Uterus (tissue), 4 donors: ENCODE results near the gene LRP1B. TPM values are rescaled to one million over a fixed set of nuclear protein-coding genes. Genes with fewer than 3 reads are reported as not detected.

Experiments used
- DNase-seq, 2 donors: peaks; one replicate each; pipeline ENCODE4 v3.0.0-alpha.2; 2019 to 2020
- H3K27ac ChIP-seq, 2 donors: fragments of 200-600 bp; sonication (generic); 1 replicate in 1 of 2; 2 replicates in 1 of 2; pipeline ENCODE4 v1.5.1; 2016 to 2018
- H3K27me3 ChIP-seq, 2 donors: fragments of 200-600 bp; sonication (generic); one replicate each; pipeline ENCODE4 v1.5.1; 2018 to 2019; ENCODE audit warnings: control low read depth in 1 of 2
- H3K36me3 ChIP-seq, 2 donors: fragments of 200-600 bp; sonication (generic); one replicate each; pipeline ENCODE4 v1.5.1; 2019; ENCODE audit warnings: control low read depth in 1 of 2
- H3K4me1 ChIP-seq, 2 donors: fragments of 200-600 bp; sonication (generic); one replicate each; pipeline ENCODE4 v1.5.1; 2018 to 2019; ENCODE audit warnings: control low read depth in 1 of 2
- H3K4me3 ChIP-seq, 2 donors: fragments of 200-600 bp; sonication (generic); 1 replicate in 1 of 2; 2 replicates in 1 of 2; pipeline ENCODE4 v1.5.1; 2018 to 2019; ENCODE audit warnings: mild to moderate bottlenecking in 1 of 2
- H3K9me3 ChIP-seq, 2 donors: fragments of 200-600 bp; sonication (generic); one replicate each; pipeline ENCODE4 v1.5.1; 2019; ENCODE audit warnings: control low read depth in 1 of 2
- POLR2A ChIP-seq, 2 donors: fragments of 450-650 bp; IDR thresholded peaks; one replicate each; pipeline ENCODE4 v1.6.1; 2016; ENCODE audit warnings: antibody characterized with exemption in 2 of 2, mild to moderate bottlenecking in 1 of 2, moderate library complexity in 1 of 2
- intact Hi-C: fragments of 100-400 bp; cut with DNase I; formaldehyde crosslinking; loops from one replicate; pipeline ENCODE4 v1.15.1; 2023; ENCODE audit warnings: low total_unique reads
- total RNA-seq, 4 donors: library from RNA; depleted of rRNA in 3 of 4; stranded (reverse); fragments of >200 nt in 3 of 4; gene quantifications; one replicate each; pipeline versions ENCODE4 v1.1.0 to v1.2.4, GENCODE V29; 2014 to 2023
- TF ChIP-seq, protein P1 (sequence below), 4 experiments: fragments of 200-600 bp in 2 of 4; fragments of 450-650 bp in 2 of 4; sonication (generic) in 2 of 4; IDR thresholded peaks; one replicate each; pipeline ENCODE4 v1.5.1; 2016 to 2019; ENCODE audit warnings: antibody characterized with exemption in 4 of 4, mild to moderate bottlenecking in 2 of 4, moderate library complexity in 1 of 4
- donor health status: DM: yes; HTN: yes; CAD: no.

The LRP1B gene
- total RNA-seq, 4 donors from 2014 or later: 0.29 to 7.3 (median 0.79) TPM; not detected in 1

DNA sequence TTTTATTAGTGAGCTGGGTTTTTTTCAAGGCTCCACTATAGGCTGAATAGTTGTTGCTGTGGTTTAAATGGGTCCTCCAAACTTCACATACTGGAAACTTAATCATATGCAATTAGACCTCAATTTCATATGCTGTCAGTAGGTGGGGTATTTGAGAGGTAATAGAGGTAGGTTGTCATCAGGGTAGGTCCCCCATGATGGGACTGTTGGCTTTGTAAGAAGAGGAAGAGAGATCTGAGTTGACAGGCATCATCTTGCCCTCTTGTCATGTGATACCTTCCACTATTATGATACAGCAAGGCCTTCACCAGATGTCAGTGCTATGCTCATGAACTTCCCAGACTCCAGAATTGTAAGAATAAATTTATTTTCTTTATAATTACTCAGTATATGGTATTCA is 819.4 kb downstream of the LRP1B start:
- intact Hi-C loops: no loop called here
- Histone ChIP-seq H3K27ac (no peak overlapping the region), H3K9me3 (no peaks in the 10 kb centered on the region), H3K36me3 (no peaks in the 10 kb centered on the region), H3K4me3 (no peak overlapping the region), H3K4me1 (no peaks in the 10 kb centered on the region), H3K27me3 (no peaks in the 10 kb centered on the region)
- DNase-seq: no peak
- TF ChIP-seq POLR2A (IDR thresholded peaks at IDR 0.05): no peak
- TF ChIP-seq, protein P1, sequence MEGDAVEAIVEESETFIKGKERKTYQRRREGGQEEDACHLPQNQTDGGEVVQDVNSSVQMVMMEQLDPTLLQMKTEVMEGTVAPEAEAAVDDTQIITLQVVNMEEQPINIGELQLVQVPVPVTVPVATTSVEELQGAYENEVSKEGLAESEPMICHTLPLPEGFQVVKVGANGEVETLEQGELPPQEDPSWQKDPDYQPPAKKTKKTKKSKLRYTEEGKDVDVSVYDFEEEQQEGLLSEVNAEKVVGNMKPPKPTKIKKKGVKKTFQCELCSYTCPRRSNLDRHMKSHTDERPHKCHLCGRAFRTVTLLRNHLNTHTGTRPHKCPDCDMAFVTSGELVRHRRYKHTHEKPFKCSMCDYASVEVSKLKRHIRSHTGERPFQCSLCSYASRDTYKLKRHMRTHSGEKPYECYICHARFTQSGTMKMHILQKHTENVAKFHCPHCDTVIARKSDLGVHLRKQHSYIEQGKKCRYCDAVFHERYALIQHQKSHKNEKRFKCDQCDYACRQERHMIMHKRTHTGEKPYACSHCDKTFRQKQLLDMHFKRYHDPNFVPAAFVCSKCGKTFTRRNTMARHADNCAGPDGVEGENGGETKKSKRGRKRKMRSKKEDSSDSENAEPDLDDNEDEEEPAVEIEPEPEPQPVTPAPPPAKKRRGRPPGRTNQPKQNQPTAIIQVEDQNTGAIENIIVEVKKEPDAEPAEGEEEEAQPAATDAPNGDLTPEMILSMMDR (IDR thresholded peaks at IDR 0.05): no peak

DNA sequence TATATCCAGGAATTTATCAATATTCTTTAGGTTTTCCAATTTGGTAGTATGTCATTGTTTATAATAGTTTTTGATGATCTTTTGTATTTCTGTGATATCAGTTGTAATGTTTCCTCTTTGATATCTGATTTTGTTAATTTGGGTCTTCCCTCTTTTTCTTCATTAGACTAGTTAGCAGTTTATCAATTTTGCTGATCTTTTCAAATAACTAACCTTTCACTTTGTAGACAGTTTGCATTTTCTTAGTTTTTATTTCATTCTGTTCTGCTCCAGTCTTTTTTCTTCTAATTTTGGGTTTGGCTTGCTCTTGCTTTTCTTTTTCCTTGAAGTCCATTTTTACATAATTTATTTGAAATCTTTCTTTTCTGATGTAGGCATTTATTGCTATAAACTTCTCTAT is 824.4 kb downstream of the LRP1B start:
- no peaks in the 10 kb centered on the region for H3K36me3 ChIP-seq
- DNase-seq: no peak
- TF ChIP-seq, protein P1 (IDR thresholded peaks at IDR 0.05): no peak
- no peak for TF ChIP-seq POLR2A (IDR thresholded peaks at IDR 0.05)
- H3K4me1 ChIP-seq: no peaks in the 10 kb centered on the region
- no peak overlapping the region for H3K4me3 ChIP-seq
- H3K27me3 ChIP-seq: no peaks in the 10 kb centered on the region
- no peaks in the 10 kb centered on the region for H3K9me3 ChIP-seq
- H3K27ac ChIP-seq: no peak overlapping the region
- intact Hi-C loops: no loop called here

DNA sequence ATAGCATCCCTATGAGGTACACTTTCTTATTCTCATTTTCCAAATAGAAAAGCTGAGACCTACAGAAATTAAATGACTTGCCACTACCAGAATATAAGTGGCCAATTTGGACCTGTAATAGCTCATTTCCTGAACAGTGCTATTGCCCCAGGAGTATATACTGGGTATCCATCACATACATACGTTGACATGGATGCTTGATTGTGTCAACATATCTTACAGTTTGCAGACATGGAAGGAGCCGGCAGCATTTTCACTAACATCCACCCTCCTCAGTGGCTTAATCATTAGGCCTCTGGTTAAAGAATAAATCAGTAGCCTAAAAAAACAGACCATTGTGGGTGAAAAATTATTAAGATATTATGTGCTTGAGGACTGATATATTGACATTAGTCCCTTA is 829.3 kb downstream of the LRP1B start:
- no peak for DNase-seq
- H3K4me3 ChIP-seq: no peak overlapping the region
- TF ChIP-seq, protein P1 (IDR thresholded peaks at IDR 0.05): no peak
- no peak for TF ChIP-seq POLR2A (IDR thresholded peaks at IDR 0.05)
- no peaks in the 10 kb centered on the region for H3K36me3 ChIP-seq
- H3K4me1 ChIP-seq: no peaks in the 10 kb centered on the region
- intact Hi-C loops: no loop called here
- no peaks in the 10 kb centered on the region for H3K27me3 ChIP-seq
- H3K9me3 ChIP-seq: no peaks in the 10 kb centered on the region
- H3K27ac ChIP-seq: no peak overlapping the region

DNA sequence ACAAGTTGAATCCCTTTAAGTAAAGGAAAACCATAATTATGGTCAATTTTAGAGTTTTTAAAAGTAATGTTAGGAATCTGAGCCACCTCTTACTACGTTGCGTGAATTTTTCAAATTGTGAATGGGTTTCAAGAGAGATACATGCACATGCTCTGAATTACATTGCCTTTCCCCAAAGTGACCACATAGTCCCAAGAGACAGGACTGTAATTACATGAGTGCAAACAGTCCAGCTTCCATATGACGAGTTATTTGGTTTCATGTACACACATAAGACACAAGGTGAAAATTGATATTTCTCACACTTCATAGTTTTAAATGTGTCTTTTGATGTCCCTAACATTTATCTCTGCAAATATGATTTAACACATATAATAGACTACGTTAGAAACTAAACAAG is 850.8 kb downstream of the LRP1B start:
- H3K27me3 ChIP-seq: no peaks in the 10 kb centered on the region
- no peaks in the 10 kb centered on the region for H3K4me1 ChIP-seq
- H3K9me3 ChIP-seq: no peaks in the 10 kb centered on the region
- TF ChIP-seq POLR2A (IDR thresholded peaks at IDR 0.05): no peak
- H3K27ac ChIP-seq: no peak overlapping the region
- DNase-seq: no peak
- H3K36me3 ChIP-seq: no peaks in the 10 kb centered on the region
- no peak overlapping the region for H3K4me3 ChIP-seq
- intact Hi-C loops: no loop called here

DNA sequence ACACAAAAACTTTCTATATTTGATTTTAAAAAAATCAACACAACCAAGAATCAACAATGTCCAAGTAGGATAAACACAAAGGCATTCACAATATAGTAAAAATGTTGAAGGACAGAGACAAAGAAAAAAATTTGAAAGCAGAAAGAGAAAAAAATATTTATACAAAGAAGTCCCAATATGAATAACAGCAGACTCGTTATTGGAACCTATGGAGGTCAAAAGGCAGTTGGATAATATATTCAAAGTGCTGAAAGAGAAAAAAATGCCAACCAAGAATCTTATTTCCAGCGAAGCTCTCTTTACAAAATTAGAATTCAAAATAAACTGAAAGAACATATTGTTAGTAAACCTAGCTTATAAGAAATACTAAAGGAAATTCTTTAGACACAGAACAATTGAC is 859.5 kb downstream of the LRP1B start:
- H3K27ac ChIP-seq: no peak overlapping the region
- intact Hi-C loops: no loop called here
- no peak for DNase-seq
- no peaks in the 10 kb centered on the region for H3K27me3 ChIP-seq
- H3K4me1 ChIP-seq: no peaks in the 10 kb centered on the region
- no peak overlapping the region for H3K4me3 ChIP-seq
- TF ChIP-seq POLR2A (IDR thresholded peaks at IDR 0.05): no peak
- TF ChIP-seq, protein P1 (IDR thresholded peaks at IDR 0.05): no peak
- H3K9me3 ChIP-seq: no peaks in the 10 kb centered on the region
- H3K36me3 ChIP-seq: no peaks in the 10 kb centered on the region

DNA sequence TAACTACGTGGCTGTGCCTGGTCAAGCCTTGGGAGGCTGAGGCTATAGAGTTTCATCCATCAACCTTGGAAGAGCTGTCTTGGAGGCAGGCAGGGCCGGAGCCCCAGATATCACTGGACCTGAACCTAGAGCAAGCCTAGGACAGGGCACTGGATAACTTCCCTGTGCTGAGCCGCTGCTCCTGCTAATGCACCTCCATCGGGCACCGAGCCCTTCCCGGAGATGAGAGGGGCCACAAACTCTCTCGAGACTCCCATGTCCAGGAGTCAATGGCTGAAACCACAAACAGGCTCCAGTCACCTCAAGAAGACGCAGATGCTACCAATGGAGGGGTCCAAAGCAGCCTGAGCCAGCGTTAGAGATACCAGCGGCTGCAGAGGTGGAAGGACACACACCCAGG is 866.0 kb downstream of the LRP1B start:
- Histone ChIP-seq H3K4me1 (no peaks in the 10 kb centered on the region), H3K9me3 (no peaks in the 10 kb centered on the region), H3K27me3 (no peaks in the 10 kb centered on the region), H3K36me3 (no peaks in the 10 kb centered on the region), H3K4me3 (no peak overlapping the region), H3K27ac (no peak overlapping the region)
- TF ChIP-seq, protein P1 (IDR thresholded peaks at IDR 0.05): no peak
- TF ChIP-seq POLR2A (IDR thresholded peaks at IDR 0.05): no peak
- DNase-seq: no peak
- intact Hi-C loops: no loop called here
